ENCODE measurements around the gene RIN3. TPM values are rescaled to one million over a fixed set of nuclear protein-coding genes. Genes with fewer than 3 reads are reported as not detected.

RIN3 gene
- total and polyA plus RNA-seq, 7 experiments from 2014 or later: 27.2 to 182 (median 114) TPM

- Histone ChIP-seq H3K27ac (ENCODE audit: low read depth, low read length) (no peak overlapping the region), H3K27me3 (ENCODE audit: control insufficient read depth in 2 of 2, insufficient read depth in 2 of 2, low read length in 2 of 2) (no peaks in the 10 kb centered on the region), H3K36me3 (ENCODE audit: control insufficient read depth in 2 of 3, insufficient read depth in 3 of 3, low read length in 3 of 3) (peaks cover 0 to 2% (median 0%) of the 10 kb centered on the region in 3 experiments), H3K9me3 (ENCODE audit: control insufficient read depth in 2 of 3, low read length in 3 of 3) (no peaks in the 10 kb centered on the region), H3K4me3 (ENCODE audit: low read length) (no peak overlapping the region), H3K4me1 (ENCODE audit: control insufficient read depth in 2 of 2, insufficient read depth in 2 of 2, low read length in 2 of 2) (peaks cover 13 to 23% of the 10 kb centered on the region in 2 donors)
- Mint-ChIP-seq H3K27me3 (peaks cover 0 to 8% (median 0%) of the 10 kb centered on the region in 5 donors), H3K4me3 (no peak overlapping the region), H3K36me3 (peaks cover 0 to 19% (median 5%) of the 10 kb centered on the region in 5 donors), H3K27ac (no peak overlapping the region), H3K9me3 (peaks cover 0 to 9% (median 0%) of the 10 kb centered on the region in 11 donors), H3K4me1 (peaks cover 23 to 56% (median 37%) of the 10 kb centered on the region in 7 donors)
- DNase-seq: no peak
- ChIA-PET CTCF (no interaction called here), POLR2A (interaction anchor here (0.5 to 3.9 kb wide), 2 partner anchors 37 to 44 kb away, joined by 3 to 25 read pairs; no protein-coding TSS in a partner anchor)
- no peak for ATAC-seq
- intact Hi-C loops (cut with micrococcal nuclease): no loop called here
These were observed 94.3 kb downstream of the RIN3 start for GRCh38 chr14:92607702-92608429.

- Histone ChIP-seq H3K27ac (ENCODE audit: low read depth, low read length) (no peak overlapping the region), H3K36me3 (ENCODE audit: control insufficient read depth in 2 of 3, insufficient read depth in 3 of 3, low read length in 3 of 3) (peaks cover 0 to 2% (median 0%) of the 10 kb centered on the region in 3 experiments), H3K9me3 (ENCODE audit: control insufficient read depth in 2 of 3, low read length in 3 of 3) (no peaks in the 10 kb centered on the region), H3K27me3 (ENCODE audit: control insufficient read depth in 2 of 2, insufficient read depth in 2 of 2, low read length in 2 of 2) (no peaks in the 10 kb centered on the region), H3K4me1 (ENCODE audit: control insufficient read depth in 2 of 2, insufficient read depth in 2 of 2, low read length in 2 of 2) (peaks cover 27 to 30% of the 10 kb centered on the region in 2 donors), H3K4me3 (ENCODE audit: low read length) (no peak overlapping the region)
- Mint-ChIP-seq H3K9me3 (peaks cover 0 to 9% (median 0%) of the 10 kb centered on the region in 11 donors), H3K27ac (peak overlapping the region in 7 of 9 donors; percentile 41 to 83 (median 70)), H3K4me1 (peaks cover 37 to 61% (median 46%) of the 10 kb centered on the region in 7 donors), H3K36me3 (peaks cover 0 to 21% (median 5%) of the 10 kb centered on the region in 5 donors), H3K27me3 (peaks cover 0 to 4% (median 0%) of the 10 kb centered on the region in 5 donors), H3K4me3 (peak overlapping the region in 5 of 10 donors; percentile 1 to 52 (median 32))
- CTCF ChIA-PET: interaction anchor here (0.9 to 1.2 kb wide), 2 partner anchors 68 to 71 kb away, joined by 4 to 7 read pairs; no protein-coding TSS in a partner anchor
- ATAC-seq (no peak), DNase-seq (no peak)
- POLR2A ChIA-PET: interaction anchor here (0.5 to 3.9 kb wide), 4 partner anchors 42 to 572 kb away, joined by 3 to 25 read pairs (median 4); no protein-coding TSS in a partner anchor
- intact Hi-C loops (cut with micrococcal nuclease): no loop called here
These were observed 96.4 kb downstream of the RIN3 start for GRCh38 chr14:92609955-92610354.

GRCh38 chr14:92610849-92611271 lies 97.3 kb downstream of the RIN3 start:
- CTCF ChIA-PET: interaction anchor here (0.9 to 1.2 kb wide), 2 partner anchors 67 to 72 kb away, joined by 3 to 4 read pairs; no protein-coding TSS in a partner anchor
- peaks cover 36 to 39% of the 10 kb centered on the region in 2 donors for H3K4me1 ChIP-seq (ENCODE audit: control insufficient read depth in 2 of 2, insufficient read depth in 2 of 2, low read length in 2 of 2)

GRCh38 chr14:92613008-92613658 lies 99.6 kb downstream of the RIN3 start:
- Histone ChIP-seq H3K27me3 (ENCODE audit: control insufficient read depth in 2 of 2, insufficient read depth in 2 of 2, low read length in 2 of 2) (no peaks in the 10 kb centered on the region), H3K9me3 (ENCODE audit: control insufficient read depth in 2 of 3, low read length in 3 of 3) (no peaks in the 10 kb centered on the region), H3K27ac (ENCODE audit: low read depth, low read length) (no peak overlapping the region), H3K4me3 (ENCODE audit: low read length) (no peak overlapping the region), H3K36me3 (ENCODE audit: control insufficient read depth in 2 of 3, insufficient read depth in 3 of 3, low read length in 3 of 3) (peaks cover 0 to 2% (median 0%) of the 10 kb centered on the region in 3 experiments), H3K4me1 (ENCODE audit: control insufficient read depth in 2 of 2, insufficient read depth in 2 of 2, low read length in 2 of 2) (peaks cover 46 to 57% of the 10 kb centered on the region in 2 donors)
- ChIA-PET CTCF (interaction anchor here (0.7 to 5.1 kb wide), 26 partner anchors 9 to 100 kb away, joined by 3 to 101 read pairs (median 5); no protein-coding TSS in a partner anchor), POLR2A (interaction anchor here (0.8 to 12.5 kb wide), 8 partner anchors 11 to 468 kb away, joined by 3 to 341 read pairs (median 4); no protein-coding TSS in a partner anchor)
- peak; percentile 50 to 82 (median 63) for DNase-seq
- intact Hi-C loops (cut with micrococcal nuclease): loop anchor here in 1 of 2 donors (1.0 kb wide), 1 partner anchor 68 kb away; no protein-coding TSS in a partner anchor
- peaks cover 0 to 28% (median 0%) of the 10 kb centered on the region in 5 donors for H3K36me3 Mint-ChIP-seq
- H3K4me3 Mint-ChIP-seq: peak overlapping the region in 5 of 10 donors; percentile 15 to 50 (median 41)
- peaks cover 0 to 6% (median 0%) of the 10 kb centered on the region in 11 donors for H3K9me3 Mint-ChIP-seq
- H3K27me3 Mint-ChIP-seq: no peaks in the 10 kb centered on the region
- peak; percentile 53 for ATAC-seq
- peak overlapping the region in 8 of 9 donors; percentile 10 to 89 (median 52) for H3K27ac Mint-ChIP-seq
- peaks cover 53 to 77% (median 70%) of the 10 kb centered on the region in 7 donors for H3K4me1 Mint-ChIP-seq

More at GRCh38 chr14:92610849-92611271, 97.3 kb downstream of the RIN3 start:
- H3K4me1 Mint-ChIP-seq: peaks cover 46 to 70% (median 55%) of the 10 kb centered on the region in 7 donors
- peak overlapping the region in 1 of 10 donors; percentile 29 for H3K4me3 Mint-ChIP-seq
- H3K27me3 Mint-ChIP-seq: peaks cover 0 to 4% (median 0%) of the 10 kb centered on the region in 5 donors
- intact Hi-C loops (cut with micrococcal nuclease): no loop called here
- Histone ChIP-seq H3K27ac (ENCODE audit: low read depth, low read length) (no peak overlapping the region), H3K9me3 (ENCODE audit: control insufficient read depth in 2 of 3, low read length in 3 of 3) (no peaks in the 10 kb centered on the region), H3K36me3 (ENCODE audit: control insufficient read depth in 2 of 3, insufficient read depth in 3 of 3, low read length in 3 of 3) (peaks cover 0 to 2% (median 0%) of the 10 kb centered on the region in 3 experiments), H3K27me3 (ENCODE audit: control insufficient read depth in 2 of 2, insufficient read depth in 2 of 2, low read length in 2 of 2) (no peaks in the 10 kb centered on the region), H3K4me3 (ENCODE audit: low read length) (no peak overlapping the region)
- no peak for DNase-seq
- POLR2A ChIA-PET: interaction anchor here (1.2 to 3.9 kb wide), 2 partner anchors 41 to 42 kb away, joined by 4 to 25 read pairs; no protein-coding TSS in a partner anchor
- no peak for ATAC-seq
- peak overlapping the region in 2 of 9 donors; percentile 17 to 87 for H3K27ac Mint-ChIP-seq
- H3K36me3 Mint-ChIP-seq: peaks cover 0 to 23% (median 5%) of the 10 kb centered on the region in 5 donors
- H3K9me3 Mint-ChIP-seq: peaks cover 0 to 9% (median 0%) of the 10 kb centered on the region in 11 donors

- ATAC-seq: no peak
- intact Hi-C loops (cut with micrococcal nuclease): loop anchor here in 1 of 2 donors (1.0 kb wide), 1 partner anchor 68 kb away; no protein-coding TSS in a partner anchor
- H3K36me3 ChIP-seq (ENCODE audit: control insufficient read depth in 2 of 3, insufficient read depth in 3 of 3, low read length in 3 of 3): peaks cover 0 to 2% (median 0%) of the 10 kb centered on the region in 3 experiments
- H3K4me1 Mint-ChIP-seq: peaks cover 53 to 77% (median 70%) of the 10 kb centered on the region in 7 donors
- no peaks in the 10 kb centered on the region for H3K9me3 ChIP-seq (ENCODE audit: control insufficient read depth in 2 of 3, low read length in 3 of 3)
- CTCF ChIA-PET: interaction anchor here (0.7 to 5.1 kb wide), 26 partner anchors 9 to 101 kb away, joined by 3 to 101 read pairs (median 5); no protein-coding TSS in a partner anchor
- H3K27me3 ChIP-seq (ENCODE audit: control insufficient read depth in 2 of 2, insufficient read depth in 2 of 2, low read length in 2 of 2): no peaks in the 10 kb centered on the region
- H3K27me3 Mint-ChIP-seq: no peaks in the 10 kb centered on the region
- no peak for DNase-seq
- peaks cover 0 to 28% (median 0%) of the 10 kb centered on the region in 5 donors for H3K36me3 Mint-ChIP-seq
- peaks cover 46 to 57% of the 10 kb centered on the region in 2 donors for H3K4me1 ChIP-seq (ENCODE audit: control insufficient read depth in 2 of 2, insufficient read depth in 2 of 2, low read length in 2 of 2)
- H3K27ac Mint-ChIP-seq: peak overlapping the region in 7 of 9 donors; percentile 10 to 57 (median 45)
- peak overlapping the region in 3 of 10 donors; percentile 6 to 79 (median 46) for H3K4me3 Mint-ChIP-seq
- H3K9me3 Mint-ChIP-seq: peaks cover 0 to 6% (median 0%) of the 10 kb centered on the region in 11 donors
- no peak overlapping the region for H3K4me3 ChIP-seq (ENCODE audit: low read length)
- H3K27ac ChIP-seq (ENCODE audit: low read depth, low read length): no peak overlapping the region
- POLR2A ChIA-PET: interaction anchor here (0.8 to 12.5 kb wide), 7 partner anchors 10 to 469 kb away, joined by 3 to 341 read pairs (median 4); no protein-coding TSS in a partner anchor
These were observed 100.2 kb downstream of the RIN3 start for GRCh38 chr14:92613681-92614260.

Measured in naive thymus-derived CD4-positive, alpha-beta T cell (primary cell).